SK-N-SH (cell line): Measurements from ENCODE around the gene DLX2. TPM values are rescaled to one million over a fixed set of nuclear protein-coding genes. Genes with fewer than 3 reads are reported as not detected.
A peak's percentile ranks its signal among the peaks of the same experiment; 100 is the strongest.

Experiments
- CTCF ChIA-PET: fragments of 300-600, 350-600 bp; formaldehyde crosslinking; extraction: SDS; loops from one replicate; lab custom pipeline; 2021; lab: Yijun Ruan, JAX
- POLR2A ChIA-PET: fragments of 350-600 bp; sonication (Branson Sonifier 250); formaldehyde crosslinking; extraction: SDS; loops from one replicate; lab custom pipeline; 2020; ENCODE audit warnings: antibody characterized with exemption, inconsistent platforms; lab: Yijun Ruan, JAX
- DNase-seq: peaks from one replicate; pipeline ENCODE4 v3.0.0; 2012
- H2AFZ ChIP-seq: fragments of 200-600 bp; sonication (generic); 2 replicates; pipeline ENCODE4 v1.8.1; 2016; ENCODE audit warnings: antibody characterized with exemption, mild to moderate bottlenecking, low read depth
- H3F3A ChIP-seq: fragments of 200-600 bp; sonication (generic); replicated peaks from 2 replicates; pipeline ENCODE3; 2016; ENCODE audit warnings: antibody characterized with exemption, mild to moderate bottlenecking; ENCODE audit not compliant: insufficient read depth
- H3K27ac ChIP-seq, 2 experiments: fragments of 200-500 bp in 1 of 2; fragments of 200-600 bp in 1 of 2; sonication (Bioruptor generic) in 1 of 2; sonication (generic), shearing (Covaris generic) in 1 of 2; 2 replicates each; pipeline versions ENCODE4 v1.5.1 to v1.6.1; 2014 to 2016; ENCODE audit warnings: low read depth in 2 of 2, inconsistent platforms in 1 of 2, low read length in 1 of 2, mild to moderate bottlenecking in 1 of 2, mixed read lengths in 1 of 2
- H3K27me3 ChIP-seq: fragments of 200-600 bp; sonication (generic), shearing (Covaris generic); 2 replicates; pipeline ENCODE4 v1.6.1; 2016; ENCODE audit warnings: mixed run types; ENCODE audit not compliant: insufficient read depth
- H3K36me3 ChIP-seq, 2 experiments: fragments of 200-500 bp in 1 of 2; fragments of 200-600 bp in 1 of 2; sonication (Bioruptor generic) in 1 of 2; sonication (generic) in 1 of 2; replicated peaks in 1 of 2; 2 replicates each; pipeline versions ENCODE3 to v1.5.1; 2014 to 2016; ENCODE audit warnings: low read length in 1 of 2, mild to moderate bottlenecking in 1 of 2; ENCODE audit not compliant: insufficient read depth in 2 of 2, control insufficient read depth in 1 of 2
- H3K4me1 ChIP-seq, 2 experiments: fragments of 200-500 bp in 1 of 2; fragments of 200-600 bp in 1 of 2; sonication (Bioruptor generic) in 1 of 2; sonication (generic), shearing (Covaris generic) in 1 of 2; 2 replicates each; pipeline versions ENCODE4 v1.5.1 to v1.6.1; 2014 to 2016; ENCODE audit warnings: low read depth in 1 of 2, low read length in 1 of 2, mixed run types in 1 of 2; ENCODE audit not compliant: insufficient read depth in 2 of 2, control insufficient read depth in 1 of 2
- H3K4me2 ChIP-seq: fragments of 200-600 bp; sonication (generic), shearing (Covaris generic); 2 replicates; pipeline ENCODE4 v1.6.1; 2017; ENCODE audit warnings: mixed run types
- H3K4me3 ChIP-seq, 2 experiments: fragments of 200-500 bp in 1 of 2; fragments of 200-600 bp in 1 of 2; sonication (Bioruptor generic) in 1 of 2; sonication (generic), shearing (Covaris generic) in 1 of 2; 2 replicates each; pipeline versions ENCODE4 v1.5.1 to v1.8.1; 2014 to 2016; ENCODE audit warnings: low read depth in 2 of 2, inconsistent platforms in 1 of 2, low read length in 1 of 2, mild to moderate bottlenecking in 1 of 2, mixed read lengths in 1 of 2, moderate library complexity in 1 of 2
- H3K79me2 ChIP-seq: fragments of 200-600 bp; sonication (generic); 2 replicates; pipeline ENCODE4 v1.8.1; 2017; ENCODE audit warnings: mild to moderate bottlenecking; ENCODE audit not compliant: insufficient read depth
- H3K9ac ChIP-seq: fragments of 200-600 bp; sonication (generic); 2 replicates; pipeline ENCODE4 v1.6.1; 2017; ENCODE audit warnings: mixed run types
- H3K9me2 ChIP-seq: fragments of 200-600 bp; sonication (generic); 2 replicates; pipeline ENCODE4 v1.6.1; 2017; ENCODE audit warnings: mixed run types
- H3K9me3 ChIP-seq: fragments of 200-600 bp; sonication (generic); 2 replicates; pipeline ENCODE4 v1.6.1; 2017; ENCODE audit warnings: mixed run types, mild to moderate bottlenecking, moderate library complexity
- H4K20me1 ChIP-seq: fragments of 200-600 bp; sonication (generic); 2 replicates; pipeline ENCODE4 v1.6.1; 2017; ENCODE audit warnings: mild to moderate bottlenecking, mixed run types; ENCODE audit not compliant: insufficient read depth
- CTCF ChIP-seq: fragments of 200-600 bp; sonication (generic); IDR thresholded peaks from 2 replicates; pipeline ENCODE4 v1.6.1; 2017; ENCODE audit warnings: antibody characterized with exemption, mild to moderate bottlenecking, moderate library complexity
- EZH2phosphoT487 ChIP-seq: fragments of 200-600 bp; sonication (generic); IDR thresholded peaks from 2 replicates; pipeline ENCODE4 v1.6.1; 2017; ENCODE audit warnings: low read depth, mixed run types, mild to moderate bottlenecking, antibody characterized with exemption, moderate library complexity, borderline replicate concordance
- IRF3 ChIP-seq: fragments of 150-350 bp; IDR thresholded peaks from 2 replicates; pipeline ENCODE4 v1.6.1; 2016; ENCODE audit warnings: mild to moderate bottlenecking, low read depth, low read length
- MXI1 ChIP-seq: IDR thresholded peaks from 2 replicates; pipeline ENCODE4 v1.6.1; 2012; ENCODE audit warnings: mild to moderate bottlenecking, low read depth, low read length, improper control_type of control experiment
- SIN3A ChIP-seq: IDR thresholded peaks from 2 replicates; pipeline ENCODE4 v1.6.1; 2012; ENCODE audit warnings: low read depth, mild to moderate bottlenecking, low read length, moderate library complexity, borderline replicate concordance
- WGBS: methylation state at CpG from one replicate; pipeline ENCODE4 v1.1.6; 2017; ENCODE audit warnings: low lambda C conversion rate; 5-methylcytosine and 5-hydroxymethylcytosine counted together
- polyA plus RNA-seq, 3 experiments: library from polyadenylated mRNA; depleted of rRNA; stranded (reverse); fragments of >200 nt; gene quantifications; 2 replicates each; pipeline ENCODE4 v1.2.3, GENCODE V29; 2012

DLX2 gene
- polyA plus RNA-seq, 1 of the 3 experiments (the other 2 are of a cell fraction) = 0.02 TPM

GRCh38 chr2:172086241-172087206 is 16.2 kb downstream of the DLX2 start:
- DNase-seq = peak; percentile 52

More at GRCh38 chr2:172086241-172087206, 16.2 kb downstream of the DLX2 start:
- no peak overlapping the region for H3K9ac ChIP-seq
- TF ChIP-seq SIN3A (no peak), MXI1 (no peak), CTCF (peak; percentile 6; the same call in 1 of the 2 replicates), IRF3 (no peak), EZH2phosphoT487 (peak; percentile 94; the same call in 1 of the 2 replicates)
- H3K9me2 ChIP-seq = no peaks in the 10 kb centered on the region
- H3K27me3 ChIP-seq = peaks cover 88% of the 10 kb centered on the region
- no peaks in the 10 kb centered on the region for H3K79me2 ChIP-seq
- ChIA-PET POLR2A (no interaction called here), CTCF (interaction anchor here (0.7 to 2.9 kb wide), 9 partner anchors 9 to 389 kb away, joined by 3 to 14 read pairs (median 5); partner anchors contain the start of gene DLX2)
- H4K20me1 ChIP-seq = no peaks in the 10 kb centered on the region
- H3K4me3 ChIP-seq = peak overlapping the region in 1 of 2 experiments; percentile 21; a peak in 1 of 4 replicates
- no peaks in the 10 kb centered on the region for H3K9me3 ChIP-seq
- no peaks in the 10 kb centered on the region for H3F3A ChIP-seq
- no peak overlapping the region for H3K27ac ChIP-seq
- peaks cover 0 to 18% of the 10 kb centered on the region in 2 experiments; a peak in 1 of 4 replicates for H3K4me1 ChIP-seq
- H2AFZ ChIP-seq = 0 out of 2 replicates have a peak overlapping the region, but pooled peaks have one; percentile 15
- WGBS = 30% methylated on average over 41 of the region's 54 CpGs
- H3K36me3 ChIP-seq = no peaks in the 10 kb centered on the region
- H3K4me2 ChIP-seq = peak overlapping the region; percentile 97
